B cell (primary cell): ENCODE results near the gene PNPLA5.

Source experiments
- CTCF ChIP-seq: fragments of 200-600 bp; IDR thresholded peaks from one replicate; pipeline ENCODE4 v1.8.0; 2022; ENCODE audit warnings: antibody characterized with exemption, mild to moderate bottlenecking
- EZH2 ChIP-seq: IDR thresholded peaks from 2 replicates; pipeline ENCODE4 v1.6.1; 2012; ENCODE audit warnings: borderline replicate concordance, low read depth, mild to moderate bottlenecking, moderate library complexity, low read length; ENCODE audit not compliant: insufficient read depth, poor library complexity, severe bottlenecking

GRCh38 chr22:43843783-43844530, 47.9 kb downstream of the PNPLA5 start:
- TF ChIP-seq EZH2 (no peak), CTCF (no peak)
